HepG2 (cell line): ENCODE data around the gene NEURL2. TPM values are rescaled to one million over a fixed set of nuclear protein-coding genes. Genes with fewer than 3 reads are reported as not detected.

Experiments
- BCL6 ChIP-seq: IDR thresholded peaks from 2 replicates; pipeline ENCODE4 v1.6.1; 2016; ENCODE audit warnings: missing genetic modification reagents, missing compliant biosample characterization
- HMGA1 ChIP-seq: sonication (generic); formaldehyde crosslinking; conservative IDR thresholded peaks from 2 replicates; pipeline ENCODE4 v1.4.0; 2020; ENCODE audit warnings: missing genetic modification reagents
- HOXA5 ChIP-seq: sonication (generic); formaldehyde crosslinking; IDR thresholded peaks from 2 replicates; pipeline ENCODE4 v1.4.0; 2020; ENCODE audit warnings: missing genetic modification reagents
- HOXA7 ChIP-seq: sonication (generic); formaldehyde crosslinking; IDR thresholded peaks from 2 replicates; pipeline ENCODE4 v1.8.1; 2022; ENCODE audit warnings: mild to moderate bottlenecking, missing genetic modification reagents, moderate library complexity
- MBNL3 ChIP-seq: fragments of 250-450 bp; sonication (Bioruptor Pico); conservative IDR thresholded peaks from 2 replicates; pipeline ENCODE4 v1.8.0; 2022; ENCODE audit warnings: mild to moderate bottlenecking, inconsistent platforms
- MXD3 ChIP-seq: IDR thresholded peaks from 2 replicates; pipeline ENCODE4 v1.6.1; 2016; ENCODE audit warnings: mild to moderate bottlenecking, missing biosample characterization, missing genetic modification reagents
- NFIC ChIP-seq: IDR thresholded peaks from 2 replicates; pipeline ENCODE4 v1.6.1; 2012; ENCODE audit warnings: mild to moderate bottlenecking, low read length, inconsistent platforms
- NRL ChIP-seq: sonication (generic); formaldehyde crosslinking; IDR thresholded peaks from 2 replicates; pipeline ENCODE4 v1.5.0; 2020; ENCODE audit warnings: missing genetic modification reagents, mild to moderate bottlenecking, moderate library complexity, borderline replicate concordance
- SETDB1 ChIP-seq: sonication (generic); formaldehyde crosslinking; IDR thresholded peaks from 2 replicates; pipeline ENCODE4 v1.5.1; 2020; ENCODE audit warnings: missing genetic modification reagents, mild to moderate bottlenecking, borderline replicate concordance
- TBX2 ChIP-seq: sonication (generic); formaldehyde crosslinking; IDR thresholded peaks from 2 replicates; pipeline ENCODE4 v1.5.0; 2020; ENCODE audit warnings: missing genetic modification reagents, mild to moderate bottlenecking, borderline replicate concordance
- ZBTB39 ChIP-seq: sonication (generic); formaldehyde crosslinking; IDR thresholded peaks from 2 replicates; pipeline ENCODE4 v1.5.0; 2020; ENCODE audit warnings: missing genetic modification reagents
- ZBTB8A ChIP-seq: sonication (generic); formaldehyde crosslinking; IDR thresholded peaks from 2 replicates; pipeline ENCODE4 v1.4.0; 2020; ENCODE audit warnings: mild to moderate bottlenecking, low read depth, missing genetic modification reagents, borderline replicate concordance
- ZNF12 ChIP-seq: sonication (generic); formaldehyde crosslinking; IDR thresholded peaks from 2 replicates; pipeline ENCODE4 v1.5.0; 2020; ENCODE audit warnings: missing genetic modification reagents
- ZNF329 ChIP-seq: sonication (generic); formaldehyde crosslinking; IDR thresholded peaks from 2 replicates; pipeline ENCODE4 v1.9.0; 2021; ENCODE audit warnings: low read depth, mild to moderate bottlenecking, missing genetic modification reagents
- ZNF382 ChIP-seq: sonication (generic); formaldehyde crosslinking; IDR thresholded peaks from 2 replicates; pipeline ENCODE4 v1.5.0; 2020; ENCODE audit warnings: missing genetic modification reagents, mild to moderate bottlenecking, borderline replicate concordance
- ZNF510 ChIP-seq: sonication (generic); formaldehyde crosslinking; IDR thresholded peaks from 2 replicates; pipeline ENCODE4 v1.4.0; 2020; ENCODE audit warnings: low read depth, mild to moderate bottlenecking, missing genetic modification reagents
- ZNF570 ChIP-seq: sonication (generic); formaldehyde crosslinking; IDR thresholded peaks from 2 replicates; pipeline ENCODE4 v1.4.0; 2020; ENCODE audit warnings: mild to moderate bottlenecking, missing genetic modification reagents, borderline replicate concordance
- polyA plus RNA-seq, 8 experiments: library from polyadenylated mRNA; depleted of rRNA in 3 of 8; stranded (reverse) in 7 of 8; unstranded in 1 of 8; fragments of >200 nt; fragmentation: Illumina TruSeq in 4 of 8; extraction: Trizol in 4 of 8; gene quantifications; 2 replicates each; pipeline versions ENCODE4 v1.2.1 to v1.2.3, GENCODE V29; 2011 to 2016; ENCODE audit warnings: low read depth in 4 of 8, missing spikeins in 1 of 8, mixed read lengths in 1 of 8; ENCODE audit not compliant: insufficient read depth in 1 of 8
- total RNA-seq, 5 experiments: library from RNA; depleted of rRNA; stranded (reverse); fragments of >200 nt; fragmentation: Illumina TruSeq; extraction: Trizol; gene quantifications; 2 replicates each; pipeline ENCODE4 v1.2.3, GENCODE V29; 2016; ENCODE audit warnings: low read depth in 1 of 5
- TF ChIP-seq, protein P1 (sequence below): sonication (generic); formaldehyde crosslinking; IDR thresholded peaks from 2 replicates; pipeline ENCODE4 v1.5.0; 2020; ENCODE audit warnings: mild to moderate bottlenecking, missing genetic modification reagents, borderline replicate concordance
- TF ChIP-seq, protein P2 (sequence below): IDR thresholded peaks from 2 replicates; pipeline ENCODE4 v1.6.1; 2016; ENCODE audit warnings: control low read depth

Gene NEURL2
- total and polyA plus RNA-seq, 2 of the 13 experiments (the other 11 are each of a cell fraction or from before 2014, with no cell fraction given): 7.2 to 9.7 TPM

DNA sequence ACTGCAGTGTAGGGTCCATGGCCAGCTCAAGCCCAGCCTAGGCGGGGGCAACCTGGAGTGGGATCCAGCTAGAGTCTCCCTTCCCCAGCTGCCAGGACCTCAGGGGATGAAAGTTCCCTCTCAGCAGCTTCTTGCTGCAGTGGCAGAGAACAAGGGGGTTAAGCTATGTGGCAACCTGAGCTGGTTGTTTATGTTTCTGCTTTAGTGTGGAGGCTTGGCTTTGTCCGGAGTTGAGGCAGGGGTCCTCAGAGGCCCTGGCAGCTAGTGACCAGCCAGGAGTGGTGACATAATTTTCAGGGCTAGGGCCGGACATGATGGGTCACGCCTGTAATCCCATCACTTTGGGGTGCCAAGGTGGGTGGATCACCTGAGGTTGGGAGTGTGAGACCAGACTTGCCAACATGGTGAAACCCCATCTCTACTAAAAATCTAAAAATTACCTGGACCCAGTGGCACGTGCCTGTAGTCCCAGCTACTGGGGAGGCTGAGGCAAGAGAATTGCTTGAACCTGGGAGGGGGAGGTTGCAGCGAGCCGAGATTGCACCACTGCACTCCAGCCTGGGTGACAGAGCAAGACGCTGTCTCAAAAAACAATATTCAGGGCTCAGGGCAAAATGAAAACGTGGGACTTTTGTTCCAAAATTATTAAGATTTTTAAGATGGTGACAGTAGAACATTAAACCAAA lies 35.0 kb upstream of the NEURL2 start (continued):
- TF ChIP-seq, protein P1, sequence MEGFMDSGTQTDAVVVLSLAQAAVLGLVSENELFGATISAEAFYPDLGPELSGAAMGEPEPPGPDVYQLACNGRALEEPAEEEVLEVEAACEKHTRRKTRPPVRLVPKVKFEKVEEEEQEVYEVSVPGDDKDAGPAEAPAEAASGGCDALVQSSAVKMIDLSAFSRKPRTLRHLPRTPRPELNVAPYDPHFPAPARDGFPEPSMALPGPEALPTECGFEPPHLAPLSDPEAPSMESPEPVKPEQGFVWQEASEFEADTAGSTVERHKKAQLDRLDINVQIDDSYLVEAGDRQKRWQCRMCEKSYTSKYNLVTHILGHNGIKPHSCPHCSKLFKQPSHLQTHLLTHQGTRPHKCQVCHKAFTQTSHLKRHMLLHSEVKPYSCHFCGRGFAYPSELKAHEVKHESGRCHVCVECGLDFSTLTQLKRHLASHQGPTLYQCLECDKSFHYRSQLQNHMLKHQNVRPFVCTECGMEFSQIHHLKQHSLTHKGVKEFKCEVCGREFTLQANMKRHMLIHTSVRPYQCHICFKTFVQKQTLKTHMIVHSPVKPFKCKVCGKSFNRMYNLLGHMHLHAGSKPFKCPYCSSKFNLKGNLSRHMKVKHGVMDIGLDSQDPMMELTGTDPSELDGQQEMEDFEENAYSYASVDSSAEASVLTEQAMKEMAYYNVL (CRISPR knock-in tag): no peak
- TF ChIP-seq ZNF510 (CRISPR knock-in tag): no peak
- TF ChIP-seq NRL: 0 out of 2 replicates have a peak, but pooled peaks have one; percentile 51
- TF ChIP-seq BCL6: no peak
- TF ChIP-seq ZNF329 (CRISPR knock-in tag): no peak
- TF ChIP-seq HOXA7 (CRISPR knock-in tag): no peak
- TF ChIP-seq HOXA5 (CRISPR knock-in tag): no peak
- TF ChIP-seq ZBTB39 (CRISPR knock-in tag): no peak
- no peak for TF ChIP-seq ZNF570 (CRISPR knock-in tag)
- TF ChIP-seq ZNF382 (CRISPR knock-in tag): no peak
- no peak for TF ChIP-seq ZBTB8A (CRISPR knock-in tag)
- no peak for TF ChIP-seq ZNF12 (CRISPR knock-in tag)
- TF ChIP-seq TBX2 (CRISPR knock-in tag): no peak
- no peak for TF ChIP-seq HMGA1 (CRISPR knock-in tag)
- TF ChIP-seq SETDB1 (CRISPR knock-in tag): no peak
- TF ChIP-seq MXD3: no peak
- no peak for TF ChIP-seq NFIC
- TF ChIP-seq MBNL3 (CRISPR knock-in tag): no peak
- TF ChIP-seq, protein P2, sequence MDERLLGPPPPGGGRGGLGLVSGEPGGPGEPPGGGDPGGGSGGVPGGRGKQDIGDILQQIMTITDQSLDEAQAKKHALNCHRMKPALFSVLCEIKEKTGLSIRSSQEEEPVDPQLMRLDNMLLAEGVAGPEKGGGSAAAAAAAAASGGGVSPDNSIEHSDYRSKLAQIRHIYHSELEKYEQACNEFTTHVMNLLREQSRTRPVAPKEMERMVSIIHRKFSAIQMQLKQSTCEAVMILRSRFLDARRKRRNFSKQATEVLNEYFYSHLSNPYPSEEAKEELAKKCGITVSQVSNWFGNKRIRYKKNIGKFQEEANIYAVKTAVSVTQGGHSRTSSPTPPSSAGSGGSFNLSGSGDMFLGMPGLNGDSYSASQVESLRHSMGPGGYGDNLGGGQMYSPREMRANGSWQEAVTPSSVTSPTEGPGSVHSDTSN (CRISPR knock-in tag): no peak
